ENCODE results near the gene MRI1.

DNA sequence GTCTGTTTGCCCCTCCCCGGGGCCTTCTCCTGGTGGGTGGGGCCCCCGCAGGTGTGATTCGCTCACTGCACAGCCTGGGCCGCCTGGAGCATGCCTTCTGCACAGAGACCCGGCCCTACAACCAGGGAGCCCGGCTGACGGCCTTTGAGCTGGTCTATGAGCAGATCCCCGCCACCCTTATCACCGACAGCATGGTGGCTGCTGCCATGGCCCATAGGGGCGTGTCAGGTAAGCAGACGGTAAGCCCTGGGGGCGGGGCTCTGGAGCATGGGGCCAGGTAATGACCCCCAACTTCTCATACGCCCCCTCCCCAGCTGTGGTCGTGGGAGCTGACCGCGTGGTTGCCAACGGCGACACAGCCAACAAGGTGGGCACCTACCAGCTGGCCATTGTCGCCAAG lies 4.2 kb downstream of the MRI1 start:
- TF ChIP-seq POLR2A (IDR thresholded peaks at IDR 0.05) (no peak), CTCF (IDR thresholded peaks at IDR 0.05) (no peak)

All from transverse colon (tissue), 3 donors.